ENCODE results near the gene TCP11L1.
"Not testable (repeated sequence)": the region's sequence is repeated elsewhere in the genome, so short reads cannot be mapped to it uniquely, and the experiment has no call there.

TCP11L1 gene

DNA sequence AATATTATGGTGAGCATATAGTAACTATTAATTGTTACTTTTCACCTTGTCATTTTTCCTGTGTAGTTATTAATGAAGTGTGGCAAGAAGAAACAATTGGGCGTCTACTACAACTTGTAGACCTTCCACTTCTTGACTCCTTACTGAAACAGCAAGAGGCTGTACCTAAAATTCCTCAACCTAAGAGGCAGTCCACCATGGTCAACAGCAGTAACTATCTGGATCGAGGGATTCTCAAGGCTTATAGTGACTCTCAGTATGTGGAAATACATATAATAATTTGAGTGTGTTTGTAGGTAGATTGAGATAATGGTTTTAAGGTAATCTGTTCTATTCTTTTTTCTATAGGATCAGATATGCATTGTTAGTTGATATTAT lies 10.8 kb upstream of the TCP11L1 start:
- Histone ChIP-seq H2BK5ac (ENCODE audit: low read depth, low read length, poor library complexity, severe bottlenecking) (no peak overlapping the region), H2AFZ (ENCODE audit: low read depth, low read length) (no peak overlapping the region), H3K36me3 (ENCODE audit: control insufficient read depth in 1 of 2, insufficient read depth in 2 of 2, low read depth in 1 of 2, low read length in 2 of 2) (peaks cover 0 to 7% of the 10 kb centered on the region in 2 experiments), H2AK5ac (ENCODE audit: low read length, severe bottlenecking) (no peak overlapping the region), H4K91ac (ENCODE audit: low read length) (no peak overlapping the region), H3K9ac (ENCODE audit: low read length) (no peak overlapping the region), H3K27ac (ENCODE audit: low read length, poor library complexity, severe bottlenecking) (no peak overlapping the region), H3K9me3 (ENCODE audit: control insufficient read depth, low read length) (no peaks in the 10 kb centered on the region), H3K23ac (ENCODE audit: low read length in 2 of 2) (no peak overlapping the region), H3K18ac (ENCODE audit: low read depth in 1 of 2, low read length in 2 of 2) (no peak overlapping the region), H3K4me3 (ENCODE audit: insufficient read depth in 1 of 2, low read depth in 1 of 2, low read length in 2 of 2) (no peak overlapping the region), H2BK15ac (ENCODE audit: low read depth, poor library complexity, severe bottlenecking) (no peak overlapping the region), H3K27me3 (ENCODE audit: control insufficient read depth in 1 of 2, insufficient read depth in 1 of 2, low read length in 2 of 2) (no peaks in the 10 kb centered on the region), H3K79me1 (replicated peaks; ENCODE audit: low read length, poor library complexity, severe bottlenecking) (peaks cover 5% of the 10 kb centered on the region), H4K8ac (ENCODE audit: low read length) (no peak overlapping the region), H3K4ac (ENCODE audit: low read depth in 1 of 2, low read length in 2 of 2) (no peak overlapping the region), H3K14ac (ENCODE audit: low read length in 2 of 2) (no peak overlapping the region), H2BK120ac (ENCODE audit: low read depth, low read length) (no peak overlapping the region), H2BK12ac (ENCODE audit: low read length in 2 of 2) (no peak overlapping the region), H3K4me2 (ENCODE audit: low read length, poor library complexity, severe bottlenecking) (no peak overlapping the region), H3K4me1 (ENCODE audit: control insufficient read depth, insufficient read depth, low read depth, low read length) (no peaks in the 10 kb centered on the region)
- WGBS: 94% methylated on average over 2 of the region's 2 CpGs
- DNase-seq: no peak

DNA sequence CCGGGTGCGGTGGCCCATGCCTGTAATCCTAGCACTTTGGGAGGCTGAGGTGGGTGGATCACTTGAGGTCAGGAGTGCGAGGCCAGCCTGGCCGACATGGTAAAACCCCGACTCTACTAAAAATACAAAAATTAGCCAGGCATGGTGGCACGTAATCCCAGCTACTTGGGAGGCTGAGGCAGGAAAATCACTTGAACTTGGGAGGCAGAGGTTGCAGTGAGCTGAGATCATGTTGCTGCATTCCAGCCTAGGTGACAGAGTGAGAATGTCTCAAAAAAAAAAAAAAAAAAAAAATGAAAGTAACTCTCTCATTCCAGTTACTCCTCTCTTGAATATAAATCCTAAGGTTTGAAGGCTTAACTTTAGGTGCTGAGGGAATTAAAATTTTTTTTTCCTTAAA lies 10.2 kb upstream of the TCP11L1 start:
- not testable (repeated sequence) for DNase-seq; H3K27me3 ChIP-seq (ENCODE audit: control insufficient read depth in 1 of 2, insufficient read depth in 1 of 2, low read length in 2 of 2); H3K4me1 ChIP-seq (ENCODE audit: control insufficient read depth, insufficient read depth, low read depth, low read length); H4K91ac ChIP-seq (ENCODE audit: low read length); H2BK120ac ChIP-seq (ENCODE audit: low read depth, low read length); H2AFZ ChIP-seq (ENCODE audit: low read depth, low read length); H2BK5ac ChIP-seq (ENCODE audit: low read depth, low read length, poor library complexity, severe bottlenecking); H3K36me3 ChIP-seq (ENCODE audit: control insufficient read depth in 1 of 2, insufficient read depth in 2 of 2, low read depth in 1 of 2, low read length in 2 of 2); H3K4ac ChIP-seq (ENCODE audit: low read depth in 1 of 2, low read length in 2 of 2); H2BK12ac ChIP-seq (ENCODE audit: low read length in 2 of 2); H3K79me1 ChIP-seq (replicated peaks; ENCODE audit: low read length, poor library complexity, severe bottlenecking); H3K23ac ChIP-seq (ENCODE audit: low read length in 2 of 2); H3K18ac ChIP-seq (ENCODE audit: low read depth in 1 of 2, low read length in 2 of 2); H2AK5ac ChIP-seq (ENCODE audit: low read length, severe bottlenecking); H4K8ac ChIP-seq (ENCODE audit: low read length); H3K14ac ChIP-seq (ENCODE audit: low read length in 2 of 2); H3K4me2 ChIP-seq (ENCODE audit: low read length, poor library complexity, severe bottlenecking); H3K9ac ChIP-seq (ENCODE audit: low read length); H3K4me3 ChIP-seq (ENCODE audit: insufficient read depth in 1 of 2, low read depth in 1 of 2, low read length in 2 of 2); H2BK15ac ChIP-seq (ENCODE audit: low read depth, poor library complexity, severe bottlenecking); H3K9me3 ChIP-seq (ENCODE audit: control insufficient read depth, low read length); H3K27ac ChIP-seq (ENCODE audit: low read length, poor library complexity, severe bottlenecking)
- WGBS: 98% methylated on average over 4 of the region's 6 CpGs

- Histone ChIP-seq H2AK5ac (ENCODE audit: low read length, severe bottlenecking) (no peak overlapping the region), H3K18ac (ENCODE audit: low read depth in 1 of 2, low read length in 2 of 2) (no peak overlapping the region), H3K36me3 (ENCODE audit: control insufficient read depth in 1 of 2, insufficient read depth in 2 of 2, low read depth in 1 of 2, low read length in 2 of 2) (peaks cover 0 to 7% of the 10 kb centered on the region in 2 experiments), H4K8ac (ENCODE audit: low read length) (no peak overlapping the region), H3K79me1 (replicated peaks; ENCODE audit: low read length, poor library complexity, severe bottlenecking) (no peaks in the 10 kb centered on the region), H3K4me2 (ENCODE audit: low read length, poor library complexity, severe bottlenecking) (no peak overlapping the region), H2AFZ (ENCODE audit: low read depth, low read length) (no peak overlapping the region), H3K9me3 (ENCODE audit: control insufficient read depth, low read length) (no peaks in the 10 kb centered on the region), H2BK12ac (ENCODE audit: low read length in 2 of 2) (no peak overlapping the region), H3K27ac (ENCODE audit: low read length, poor library complexity, severe bottlenecking) (no peak overlapping the region), H2BK15ac (ENCODE audit: low read depth, poor library complexity, severe bottlenecking) (no peak overlapping the region), H3K14ac (ENCODE audit: low read length in 2 of 2) (no peak overlapping the region), H2BK120ac (ENCODE audit: low read depth, low read length) (no peak overlapping the region), H3K4me3 (ENCODE audit: insufficient read depth in 1 of 2, low read depth in 1 of 2, low read length in 2 of 2) (no peak overlapping the region), H3K4me1 (ENCODE audit: control insufficient read depth, insufficient read depth, low read depth, low read length) (no peaks in the 10 kb centered on the region), H4K91ac (ENCODE audit: low read length) (no peak overlapping the region), H3K9ac (ENCODE audit: low read length) (no peak overlapping the region), H3K27me3 (ENCODE audit: control insufficient read depth in 1 of 2, insufficient read depth in 1 of 2, low read length in 2 of 2) (no peaks in the 10 kb centered on the region), H3K4ac (ENCODE audit: low read depth in 1 of 2, low read length in 2 of 2) (no peak overlapping the region), H2BK5ac (ENCODE audit: low read depth, low read length, poor library complexity, severe bottlenecking) (no peak overlapping the region), H3K23ac (ENCODE audit: low read length in 2 of 2) (no peak overlapping the region)
- 63% methylated on average over 2 of the region's 4 CpGs for WGBS
- no peak for DNase-seq
Observed at GRCh38 chr11:33033493-33033892, 5.9 kb upstream of the TCP11L1 start.

- Histone ChIP-seq H3K9me3 (ENCODE audit: control insufficient read depth, low read length) (no peaks in the 10 kb centered on the region), H3K4ac (ENCODE audit: low read depth in 1 of 2, low read length in 2 of 2) (no peak overlapping the region), H3K4me3 (ENCODE audit: insufficient read depth in 1 of 2, low read depth in 1 of 2, low read length in 2 of 2) (no peak overlapping the region)
Observed at GRCh38 chr11:33035011-33035410, 4.4 kb upstream of the TCP11L1 start.

More at GRCh38 chr11:33035011-33035410, 4.4 kb upstream of the TCP11L1 start:
- Histone ChIP-seq H2BK5ac (ENCODE audit: low read depth, low read length, poor library complexity, severe bottlenecking) (no peak overlapping the region), H3K14ac (ENCODE audit: low read length in 2 of 2) (no peak overlapping the region), H2AK5ac (ENCODE audit: low read length, severe bottlenecking) (no peak overlapping the region), H2AFZ (ENCODE audit: low read depth, low read length) (no peak overlapping the region), H3K4me1 (ENCODE audit: control insufficient read depth, insufficient read depth, low read depth, low read length) (no peaks in the 10 kb centered on the region), H3K9ac (ENCODE audit: low read length) (no peak overlapping the region), H2BK12ac (ENCODE audit: low read length in 2 of 2) (no peak overlapping the region), H3K36me3 (ENCODE audit: control insufficient read depth in 1 of 2, insufficient read depth in 2 of 2, low read depth in 1 of 2, low read length in 2 of 2) (peaks cover 0 to 7% of the 10 kb centered on the region in 2 experiments), H4K91ac (ENCODE audit: low read length) (no peak overlapping the region), H3K27me3 (ENCODE audit: control insufficient read depth in 1 of 2, insufficient read depth in 1 of 2, low read length in 2 of 2) (no peaks in the 10 kb centered on the region), H3K18ac (ENCODE audit: low read depth in 1 of 2, low read length in 2 of 2) (no peak overlapping the region), H3K27ac (ENCODE audit: low read length, poor library complexity, severe bottlenecking) (no peak overlapping the region), H3K23ac (ENCODE audit: low read length in 2 of 2) (no peak overlapping the region), H4K8ac (ENCODE audit: low read length) (no peak overlapping the region), H2BK120ac (ENCODE audit: low read depth, low read length) (no peak overlapping the region), H3K4me2 (ENCODE audit: low read length, poor library complexity, severe bottlenecking) (no peak overlapping the region), H3K79me1 (replicated peaks; ENCODE audit: low read length, poor library complexity, severe bottlenecking) (peaks cover under 1% of the 10 kb centered on the region), H2BK15ac (ENCODE audit: low read depth, poor library complexity, severe bottlenecking) (no peak overlapping the region)
- 100% methylated on average over 1 of the region's 1 CpG for WGBS
- no peak for DNase-seq
